Measurements from ENCODE around the gene CHADL. TPM values are rescaled to one million over a fixed set of nuclear protein-coding genes. Genes with fewer than 3 reads are reported as not detected.

CHADL gene
- total RNA-seq, 1 donor from 2014 or later, result 3.6 TPM

GRCh38 chr22:41217553-41218157 is 23.1 kb downstream of the CHADL start:
- intact Hi-C loops (cut with DNase I), result no loop called here
- ATAC-seq (peak; percentile 91 to 93), DNase-seq (peak; percentile 85)
- Histone ChIP-seq H3K36me3 (peaks cover 59% of the 10 kb centered on the region), H3K4me1 (peaks cover 25% of the 10 kb centered on the region), H3K27me3 (ENCODE audit: low read depth) (no peaks in the 10 kb centered on the region), H3K27ac (peak overlapping the region; percentile 87), H3K4me3 (peak overlapping the region; percentile 26), H3K9me3 (no peaks in the 10 kb centered on the region)
- TF ChIP-seq CTCF (IDR thresholded peaks at IDR 0.05), result no peak

GRCh38 chr22:41216984-41217383 is 23.7 kb downstream of the CHADL start:
- peak; percentile 58 to 63 for ATAC-seq
- H3K4me3 ChIP-seq, result peak overlapping the region; percentile 26
- no peak for DNase-seq
- H3K27me3 ChIP-seq (ENCODE audit: low read depth), result no peaks in the 10 kb centered on the region
- H3K36me3 ChIP-seq, result peaks cover 55% of the 10 kb centered on the region
- intact Hi-C loops (cut with DNase I), result no loop called here
- peak overlapping the region; percentile 87 for H3K27ac ChIP-seq
- TF ChIP-seq CTCF (IDR thresholded peaks at IDR 0.05), result no peak
- H3K9me3 ChIP-seq, result no peaks in the 10 kb centered on the region
- peaks cover 25% of the 10 kb centered on the region for H3K4me1 ChIP-seq

GRCh38 chr22:41215926-41216325 is 24.8 kb downstream of the CHADL start:
- no peak for TF ChIP-seq CTCF (IDR thresholded peaks at IDR 0.05)
- Histone ChIP-seq H3K36me3 (peaks cover 50% of the 10 kb centered on the region), H3K4me3 (no peak overlapping the region), H3K27ac (no peak overlapping the region), H3K27me3 (ENCODE audit: low read depth) (no peaks in the 10 kb centered on the region), H3K9me3 (no peaks in the 10 kb centered on the region), H3K4me1 (peaks cover 25% of the 10 kb centered on the region)
- DNase-seq (no peak), ATAC-seq (no peak)
- intact Hi-C loops (cut with DNase I), result no loop called here

- Histone ChIP-seq H3K36me3 (peaks cover 50% of the 10 kb centered on the region), H3K27ac (no peak overlapping the region), H3K4me3 (no peak overlapping the region), H3K9me3 (no peaks in the 10 kb centered on the region), H3K27me3 (ENCODE audit: low read depth) (no peaks in the 10 kb centered on the region), H3K4me1 (peaks cover 25% of the 10 kb centered on the region)
- intact Hi-C loops (cut with DNase I), result no loop called here
- DNase-seq (no peak), ATAC-seq (no peak)
- no peak for TF ChIP-seq CTCF (IDR thresholded peaks at IDR 0.05)
These were observed 25.3 kb downstream of the CHADL start for GRCh38 chr22:41215409-41215808.

- ATAC-seq, result no peak
- DNase-seq, result no peak
- Histone ChIP-seq H3K4me3 (no peak overlapping the region), H3K4me1 (peaks cover 8% of the 10 kb centered on the region), H3K27ac (no peak overlapping the region), H3K9me3 (no peaks in the 10 kb centered on the region), H3K27me3 (ENCODE audit: low read depth) (no peaks in the 10 kb centered on the region), H3K36me3 (peaks cover 32% of the 10 kb centered on the region)
- intact Hi-C loops (cut with DNase I), result no loop called here
- no peak for TF ChIP-seq CTCF (IDR thresholded peaks at IDR 0.05)
These were observed 34.0 kb downstream of the CHADL start for GRCh38 chr22:41206719-41207118.

Measured in lower lobe of right lung (tissue), 2 donors.